OCI-LY7 (cell line): Measurements from ENCODE around the gene WDFY2.
"Not testable (repeated sequence)": the region's sequence is repeated elsewhere in the genome, so short reads cannot be mapped to it uniquely, and the experiment has no call there.

Source experiments
- CTCF ChIP-seq: fragments of 200-600 bp; sonication (generic); conservative IDR thresholded peaks from 2 replicates; pipeline ENCODE4 v1.5.1; 2014; ENCODE audit warnings: mild to moderate bottlenecking, antibody characterized with exemption, low read length, moderate library complexity, mixed read lengths
- EZH2phosphoT487 ChIP-seq: fragments of 200-600 bp; sonication (generic); IDR thresholded peaks from 2 replicates; pipeline ENCODE4 v1.6.1; 2018; ENCODE audit warnings: low read depth, borderline replicate concordance, mild to moderate bottlenecking, mixed run types, antibody characterized with exemption, low read length, moderate library complexity, mixed read lengths

GRCh38 chr13:51545446-51545845 is 38.8 kb upstream of the WDFY2 start:
- TF ChIP-seq CTCF, EZH2phosphoT487: not testable (repeated sequence)
